NCI-H1436 treated with DMSO at 0.1 percent for 48 hours (cell line): Measurements from ENCODE around the gene ABAT.
"Not testable (repeated sequence)": the region's sequence is repeated elsewhere in the genome, so short reads cannot be mapped to it uniquely, and the experiment has no call there.

Source experiments
- DNase-seq: peaks from one replicate; lab custom pipeline; 2025; lab: John Stamatoyannopoulos, UW

ABAT gene

GRCh38 chr16:8785408-8785807, 111.0 kb downstream of the ABAT start:
- no peak for DNase-seq

GRCh38 chr16:8786316-8786715, 111.9 kb downstream of the ABAT start:
- DNase-seq, result not testable (repeated sequence)

GRCh38 chr16:8788578-8789172, 114.3 kb downstream of the ABAT start:
- DNase-seq, result no peak

- no peak for DNase-seq
Measured at GRCh38 chr16:8795091-8795490, 120.7 kb downstream of the ABAT start.

- DNase-seq, result no peak
Measured at GRCh38 chr16:8795818-8796217, 121.4 kb downstream of the ABAT start.

GRCh38 chr16:8796469-8797363, 122.3 kb downstream of the ABAT start:
- DNase-seq, result no peak

GRCh38 chr16:8797364-8798173, 123.2 kb downstream of the ABAT start, which contains the start of the genes PMM2 and TMEM186:
Gene PMM2, plus strand, starts transcription at chr16:8797839. Its CDS starts 44 bp downstream, at chr16:8797883.
Gene TMEM186, minus strand, starts transcription at chr16:8797639. Its CDS starts 25 bp downstream, at chr16:8797614.
- DNase-seq, result peak; percentile 79

GRCh38 chr16:8798174-8798527, 123.7 kb downstream of the ABAT start:
- DNase-seq, result no peak

- DNase-seq, result no peak
Measured at GRCh38 chr16:8798535-8799157, 124.2 kb downstream of the ABAT start.

GRCh38 chr16:8801701-8802100, 127.3 kb downstream of the ABAT start:
- DNase-seq, result no peak

GRCh38 chr16:8803733-8804132, 129.3 kb downstream of the ABAT start:
- DNase-seq, result not testable (repeated sequence)

- DNase-seq, result no peak
Measured at GRCh38 chr16:8804313-8804712, 129.9 kb downstream of the ABAT start.

GRCh38 chr16:8806272-8806983, 132.0 kb downstream of the ABAT start:
- DNase-seq, result no peak

GRCh38 chr16:8807189-8807588, 132.8 kb downstream of the ABAT start:
- DNase-seq, result no peak

- no peak for DNase-seq
Measured at GRCh38 chr16:8808009-8808408, 133.6 kb downstream of the ABAT start.

- DNase-seq, result no peak
Measured at GRCh38 chr16:8808613-8809353, 134.4 kb downstream of the ABAT start.

GRCh38 chr16:8812162-8812843, 137.9 kb downstream of the ABAT start:
- DNase-seq, result no peak

GRCh38 chr16:8814095-8814806, 139.8 kb downstream of the ABAT start:
- no peak for DNase-seq

GRCh38 chr16:8816967-8817655, 142.7 kb downstream of the ABAT start:
- no peak for DNase-seq
